GM12891 (cell line): ENCODE results near the gene RALGAPB.

Experiments
- POLR2A ChIP-seq: IDR thresholded peaks from 2 replicates; pipeline ENCODE4 v1.6.1; 2011; ENCODE audit warnings: low read depth, low read length, control low read depth
- POLR2AphosphoS5 ChIP-seq: IDR thresholded peaks from 2 replicates; pipeline ENCODE4 v1.6.1; 2011; ENCODE audit warnings: low read depth, low read length, control low read depth
- POU2F2 ChIP-seq: IDR thresholded peaks from 2 replicates; pipeline ENCODE4 v1.6.1; 2011; ENCODE audit warnings: low read depth, mild to moderate bottlenecking, control low read depth, low read length, moderate library complexity
- SPI1 ChIP-seq: IDR thresholded peaks from 2 replicates; pipeline ENCODE4 v1.6.1; 2011; ENCODE audit warnings: low read depth, low read length, control low read depth
- TAF1 ChIP-seq: IDR thresholded peaks from 2 replicates; pipeline ENCODE4 v1.6.1; 2011; ENCODE audit warnings: low read depth, low read length, control low read depth

DNA sequence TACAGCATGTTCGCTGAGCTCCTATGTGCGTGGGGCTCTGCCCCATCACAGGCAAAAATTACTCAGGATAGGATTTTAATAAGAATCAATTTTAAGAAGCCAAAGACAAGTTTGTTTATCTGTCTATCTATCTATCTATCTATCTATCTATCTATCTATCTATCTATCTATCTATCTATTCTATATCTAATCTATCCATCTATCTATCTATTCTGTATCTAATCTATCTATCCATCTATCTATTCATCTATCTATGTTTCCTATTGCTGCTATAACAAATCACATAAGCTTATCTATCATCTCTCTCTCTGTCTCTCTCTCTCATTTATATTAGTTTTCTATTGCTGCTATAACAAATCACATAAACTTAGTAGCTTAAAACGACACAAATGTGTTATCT, 130.6 kb downstream of the RALGAPB start:
- TF ChIP-seq POLR2AphosphoS5 (no peak), POLR2A (no peak), TAF1 (no peak), SPI1 (no peak), POU2F2 (no peak)
